Measurements from ENCODE around the gene ATP10D.

GRCh38 chr4:47469951-47470350 is 15.1 kb upstream of the ATP10D start:
- TF ChIP-seq ELF4 (IDR thresholded peaks at IDR 0.05) (no peak), SUZ12 (IDR thresholded peaks at IDR 0.05) (no peak), FOXM1 (IDR thresholded peaks at IDR 0.05; ENCODE audit: borderline replicate concordance) (no peak), ZNF384 (IDR thresholded peaks at IDR 0.05) (no peak), ARNT (IDR thresholded peaks at IDR 0.05) (no peak), FOXK2 (IDR thresholded peaks at IDR 0.05) (no peak), L3MBTL2 (conservative IDR thresholded peaks at IDR 0.05) (no peak), SP1 (IDR thresholded peaks at IDR 0.05) (no peak), CTBP1 (IDR thresholded peaks at IDR 0.05; ENCODE audit: borderline replicate concordance) (no peak), BHLHE40 (IDR thresholded peaks at IDR 0.05; ENCODE audit: borderline replicate concordance) (no peak), PKNOX1 (IDR thresholded peaks at IDR 0.05) (no peak), FOXA1 (IDR thresholded peaks at IDR 0.05) (no peak)
